Upper lobe of right lung (tissue), 1 donor: ENCODE data around the gene TEX54. TPM values are rescaled to one million over a fixed set of nuclear protein-coding genes. Genes with fewer than 3 reads are reported as not detected.

ENCODE experiments used
- ATAC-seq: fragments of 200-7000 bp; cut with Tn5 transposase; one replicate; pipeline ENCODE4 v1.9.1; 2020; ENCODE audit warnings: mild to moderate bottlenecking, moderate library complexity
- DNase-seq: peaks from one replicate; pipeline ENCODE4 v3.0.0-alpha.2; 2020
- H3K27ac ChIP-seq: fragments of 200-600 bp; one replicate; pipeline ENCODE4 v1.8.0; 2022
- H3K27me3 ChIP-seq: fragments of 200-600 bp; one replicate; pipeline ENCODE4 v1.8.0; 2022; ENCODE audit warnings: mild to moderate bottlenecking
- H3K36me3 ChIP-seq: fragments of 200-600 bp; one replicate; pipeline ENCODE4 v1.8.0; 2022
- H3K4me1 ChIP-seq: fragments of 200-600 bp; one replicate; pipeline ENCODE4 v1.8.0; 2022
- H3K4me3 ChIP-seq: fragments of 200-600 bp; one replicate; pipeline ENCODE4 v1.8.0; 2022; ENCODE audit warnings: mild to moderate bottlenecking
- H3K9me3 ChIP-seq: fragments of 200-600 bp; one replicate; pipeline ENCODE4 v1.8.0; 2022
- CTCF ChIP-seq: fragments of 200-600 bp; IDR thresholded peaks from one replicate; pipeline ENCODE4 v1.8.0; 2022; ENCODE audit warnings: antibody characterized with exemption
- intact Hi-C: fragments of 100-400 bp; cut with DNase I; formaldehyde crosslinking; loops from one replicate; pipeline ENCODE4 v1.11.0; 2022
- total RNA-seq: library from RNA; stranded (reverse); fragmentation: NEBNext Ultra II Directional; extraction: Animal tissue kit (Norgen Biotek cat#: 25700); gene quantifications from one replicate; pipeline ENCODE4 v1.2.1, GENCODE V29; 2021
- donor health status: DM: no; HTN: yes; CAD: no; lungs with severe emphysema.

The TEX54 gene
- total RNA-seq, 1 donor from 2014 or later = not detected

GRCh38 chr11:62853279-62853965, 20.8 kb upstream of the TEX54 start:
- Histone ChIP-seq H3K27ac (peak overlapping the region; percentile 24), H3K4me3 (peak overlapping the region; percentile 87), H3K4me1 (peaks cover 27% of the 10 kb centered on the region), H3K27me3 (no peaks in the 10 kb centered on the region), H3K36me3 (peaks cover 36% of the 10 kb centered on the region), H3K9me3 (no peaks in the 10 kb centered on the region)
- DNase-seq (no peak), ATAC-seq (no peak)
- no peak for TF ChIP-seq CTCF
- intact Hi-C loops = loop anchor here (10.0 kb wide), 1 partner anchor 59 kb away; the partner anchor contains the start of gene TMEM223

GRCh38 chr11:62852523-62853188, 20.0 kb upstream of the TEX54 start:
- intact Hi-C loops = loop anchor here (10.0 kb wide), 1 partner anchor 58 kb away; the partner anchor contains the start of gene TMEM223
- Histone ChIP-seq H3K36me3 (peaks cover 36% of the 10 kb centered on the region), H3K27ac (no peak overlapping the region), H3K27me3 (no peaks in the 10 kb centered on the region), H3K9me3 (no peaks in the 10 kb centered on the region), H3K4me1 (peaks cover 27% of the 10 kb centered on the region), H3K4me3 (no peak overlapping the region)
- no peak for DNase-seq
- no peak for ATAC-seq
- no peak for TF ChIP-seq CTCF

GRCh38 chr11:62851807-62852522, 19.3 kb upstream of the TEX54 start:
- Histone ChIP-seq H3K27me3 (no peaks in the 10 kb centered on the region), H3K27ac (no peak overlapping the region), H3K4me3 (no peak overlapping the region), H3K9me3 (no peaks in the 10 kb centered on the region), H3K4me1 (peaks cover 27% of the 10 kb centered on the region), H3K36me3 (peaks cover 36% of the 10 kb centered on the region)
- intact Hi-C loops = loop anchor here (10.0 kb wide), 1 partner anchor 57 kb away; the partner anchor contains the start of gene TMEM223
- DNase-seq (no peak), ATAC-seq (no peak)
- TF ChIP-seq CTCF = no peak

- Histone ChIP-seq H3K27ac (no peak overlapping the region), H3K9me3 (no peaks in the 10 kb centered on the region), H3K4me1 (peaks cover 20% of the 10 kb centered on the region), H3K4me3 (no peak overlapping the region), H3K27me3 (no peaks in the 10 kb centered on the region), H3K36me3 (peaks cover 36% of the 10 kb centered on the region)
- TF ChIP-seq CTCF = no peak
- DNase-seq = no peak
- intact Hi-C loops = loop anchor here (10.0 kb wide), 1 partner anchor 56 kb away; the partner anchor contains the start of gene TMEM223
- ATAC-seq = no peak
These were observed 18.5 kb upstream of the TEX54 start for GRCh38 chr11:62850911-62851806.

GRCh38 chr11:62847767-62848314, 15.2 kb upstream of the TEX54 start:
- no peak for TF ChIP-seq CTCF
- intact Hi-C loops = no loop called here

More at GRCh38 chr11:62847767-62848314, 15.2 kb upstream of the TEX54 start:
- no peak for ATAC-seq
- Histone ChIP-seq H3K4me3 (no peak overlapping the region), H3K4me1 (peaks cover under 1% of the 10 kb centered on the region), H3K9me3 (no peaks in the 10 kb centered on the region), H3K27me3 (no peaks in the 10 kb centered on the region), H3K27ac (no peak overlapping the region), H3K36me3 (peaks cover 16% of the 10 kb centered on the region)
- no peak for DNase-seq
